ENCODE measurements around the gene ZSWIM5. TPM values are rescaled to one million over a fixed set of nuclear protein-coding genes. Genes with fewer than 3 reads are reported as not detected.
A peak's percentile ranks its signal among the peaks of the same experiment; 100 is the strongest.

The ZSWIM5 gene
- total and polyA plus RNA-seq, 2 of the 8 experiments (the other 6 are each of a cell fraction or from before 2014, with no cell fraction given), result 2.5 to 3.9 TPM

- TF ChIP-seq SAP30 (IDR thresholded peaks at IDR 0.05; ENCODE audit: insufficient read depth, insufficient replicate concordance, low read length) (peak; percentile 26), SIN3A (conservative IDR thresholded peaks at IDR 0.05 in 1 of 2, IDR thresholded peaks at IDR 0.05 in 1 of 2; ENCODE audit: low read depth in 1 of 2, low read length in 2 of 2) (peak; percentile 45 to 52; a peak in 1 of 4 replicates), TEAD4 (IDR thresholded peaks at IDR 0.05; ENCODE audit: low read depth, low read length) (peak; percentile 52; the same call in 1 of the 2 replicates), POU5F1 (IDR thresholded peaks at IDR 0.05; ENCODE audit: low read depth, low read length) (no peak), SRF (IDR thresholded peaks at IDR 0.05; ENCODE audit: low read depth, low read length) (no peak), RNF2 (IDR thresholded peaks at IDR 0.05; ENCODE audit: borderline replicate concordance, low read depth, low read length, missing control alignments, poor library complexity, severe bottlenecking) (no peak), HDAC6 (IDR thresholded peaks at IDR 0.05; ENCODE audit: low read depth, low read length) (no peak), BACH1 (IDR thresholded peaks at IDR 0.05; ENCODE audit: low read length) (no peak), JUN (IDR thresholded peaks at IDR 0.05; ENCODE audit: low read depth, low read length) (no peak), USF2 (IDR thresholded peaks at IDR 0.05; ENCODE audit: low read length) (no peak)
Observed at GRCh38 chr1:45012639-45013278, 193.6 kb downstream of the ZSWIM5 start (continued).
